ENCODE results near the gene GRIK2.

- TF ChIP-seq REST (IDR thresholded peaks at IDR 0.05; ENCODE audit: insufficient read depth in 1 of 2, low read depth in 2 of 2, low read length in 2 of 2), result no peak
- no peak for TF ChIP-seq SIN3A (IDR thresholded peaks at IDR 0.05; ENCODE audit: borderline replicate concordance, insufficient read depth, low read length)
- TF ChIP-seq TAF1 (IDR thresholded peaks at IDR 0.05; ENCODE audit: borderline replicate concordance, insufficient read depth, low read length), result no peak
- TF ChIP-seq POLR2AphosphoS5 (IDR thresholded peaks at IDR 0.05; ENCODE audit: low read depth, low read length), result no peak
Measured at GRCh38 chr6:102038964-102039363, 645.5 kb downstream of the GRIK2 start.

Measured in PFSK-1 (cell line).